NCI-H526 (cell line): ENCODE results near the gene DCAF8.

Experiments
- DNase-seq, 2 experiments: peaks; one replicate each; lab custom pipeline; 2025; lab: John Stamatoyannopoulos, UW

The DCAF8 gene

GRCh38 chr1:160205242-160206035 is 56.9 kb downstream of the DCAF8 start, which contains the start of gene PEA15:
TSS of gene PEA15 (plus strand) at chr1:160205384. CDS start at chr1:160211545, 6,161 bp downstream.
- DNase-seq, result peak; percentile 40 to 93

- DNase-seq, result peak in 1 of 2 experiments; percentile 68
Measured at GRCh38 chr1:160204526-160205241, 57.7 kb downstream of the DCAF8 start.

- no peak for DNase-seq
Measured at GRCh38 chr1:160200786-160201185, 61.6 kb downstream of the DCAF8 start.

GRCh38 chr1:160197231-160197630 is 65.1 kb downstream of the DCAF8 start:
- no peak for DNase-seq

DNA sequence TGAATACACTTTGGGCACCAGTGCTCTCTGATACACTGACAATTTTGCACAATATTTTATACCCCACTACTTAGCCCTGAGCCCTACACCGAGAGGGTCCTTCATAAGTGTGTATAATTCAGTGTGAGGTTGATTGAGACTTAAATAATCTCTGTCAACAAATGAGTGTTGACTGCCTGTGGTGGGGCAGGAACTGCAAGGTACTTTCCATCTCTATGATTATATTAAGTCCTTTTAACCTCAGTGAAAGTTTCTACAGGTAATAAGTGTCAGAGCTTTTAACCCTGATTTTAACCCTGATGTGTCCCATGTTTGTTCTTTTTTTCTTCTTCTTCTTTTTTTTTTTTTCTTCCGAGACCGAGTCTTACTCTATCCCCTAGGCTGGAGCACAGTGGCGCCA is 66.2 kb downstream of the DCAF8 start:
- DNase-seq, result no peak

DNA sequence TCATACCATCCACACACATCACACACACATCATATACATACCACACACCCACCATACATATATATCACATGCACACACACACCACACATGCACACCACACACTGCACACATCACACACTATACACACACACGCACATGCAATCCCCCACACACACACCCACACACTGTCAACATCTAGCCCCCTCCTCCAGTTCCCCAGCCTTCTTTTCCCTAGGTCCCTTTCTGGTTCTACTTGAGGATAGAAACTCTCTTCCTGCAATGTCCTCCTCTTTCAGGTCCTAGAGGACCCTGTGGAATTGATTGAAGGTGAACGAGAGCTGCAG is 67.7 kb downstream of the DCAF8 start:
- DNase-seq, result no peak

DNA sequence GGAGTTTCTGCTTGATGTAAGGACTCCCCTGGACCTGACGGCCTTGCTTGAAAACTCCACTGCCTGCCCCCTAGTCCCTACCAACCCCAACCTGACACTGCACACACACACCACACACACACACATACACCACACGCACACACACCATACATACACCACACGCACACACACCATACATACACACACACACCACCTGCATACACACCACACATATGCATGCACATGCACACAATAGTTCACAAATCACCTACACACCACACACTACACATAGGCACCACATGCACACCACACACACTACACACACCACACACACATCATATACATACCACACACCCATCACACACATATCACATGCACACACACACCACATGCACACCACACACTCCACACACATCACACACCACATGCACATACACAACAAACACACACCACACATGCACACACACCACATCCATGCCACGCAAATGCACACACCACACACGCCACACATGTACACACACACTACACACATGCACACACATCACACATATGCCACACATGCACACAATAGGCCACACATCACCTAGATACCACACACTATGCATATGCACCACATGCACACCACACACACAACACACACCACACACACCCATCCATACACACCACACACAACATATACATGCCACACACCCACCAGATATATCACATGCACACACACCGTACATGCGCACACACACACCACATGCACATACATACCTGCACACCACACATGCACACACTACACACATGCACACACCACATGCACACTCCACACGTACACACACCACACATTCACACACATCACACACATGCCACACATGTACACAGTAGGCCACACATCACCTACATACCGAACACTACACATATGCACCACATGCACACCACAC is 68.3 kb downstream of the DCAF8 start:
- no peak for DNase-seq

- peak; percentile 87 to 96 for DNase-seq
Measured at GRCh38 chr1:160193091-160193819, 69.1 kb downstream of the DCAF8 start.

DNA sequence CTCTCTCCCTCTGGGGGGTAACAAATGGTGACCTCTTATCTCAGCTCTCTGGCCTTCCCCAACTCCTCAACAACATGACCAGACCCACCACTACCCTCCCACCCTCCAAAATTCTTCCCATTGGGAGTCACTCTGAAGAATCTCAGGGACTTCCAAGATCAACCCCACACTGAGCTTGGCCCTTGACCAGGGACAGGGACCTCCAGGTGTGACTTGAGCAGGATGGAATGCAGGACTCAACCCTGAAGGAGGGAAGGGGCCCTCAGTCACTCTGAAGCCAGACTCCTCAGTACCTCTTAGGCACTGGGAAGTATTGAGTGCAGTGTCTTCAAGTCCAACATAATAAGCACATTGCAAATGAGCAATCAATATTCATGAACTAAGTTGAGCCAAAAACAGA is 70.1 kb downstream of the DCAF8 start:
- DNase-seq, result no peak

- DNase-seq, result no peak
Measured at GRCh38 chr1:160191756-160192155, 70.6 kb downstream of the DCAF8 start.

DNA sequence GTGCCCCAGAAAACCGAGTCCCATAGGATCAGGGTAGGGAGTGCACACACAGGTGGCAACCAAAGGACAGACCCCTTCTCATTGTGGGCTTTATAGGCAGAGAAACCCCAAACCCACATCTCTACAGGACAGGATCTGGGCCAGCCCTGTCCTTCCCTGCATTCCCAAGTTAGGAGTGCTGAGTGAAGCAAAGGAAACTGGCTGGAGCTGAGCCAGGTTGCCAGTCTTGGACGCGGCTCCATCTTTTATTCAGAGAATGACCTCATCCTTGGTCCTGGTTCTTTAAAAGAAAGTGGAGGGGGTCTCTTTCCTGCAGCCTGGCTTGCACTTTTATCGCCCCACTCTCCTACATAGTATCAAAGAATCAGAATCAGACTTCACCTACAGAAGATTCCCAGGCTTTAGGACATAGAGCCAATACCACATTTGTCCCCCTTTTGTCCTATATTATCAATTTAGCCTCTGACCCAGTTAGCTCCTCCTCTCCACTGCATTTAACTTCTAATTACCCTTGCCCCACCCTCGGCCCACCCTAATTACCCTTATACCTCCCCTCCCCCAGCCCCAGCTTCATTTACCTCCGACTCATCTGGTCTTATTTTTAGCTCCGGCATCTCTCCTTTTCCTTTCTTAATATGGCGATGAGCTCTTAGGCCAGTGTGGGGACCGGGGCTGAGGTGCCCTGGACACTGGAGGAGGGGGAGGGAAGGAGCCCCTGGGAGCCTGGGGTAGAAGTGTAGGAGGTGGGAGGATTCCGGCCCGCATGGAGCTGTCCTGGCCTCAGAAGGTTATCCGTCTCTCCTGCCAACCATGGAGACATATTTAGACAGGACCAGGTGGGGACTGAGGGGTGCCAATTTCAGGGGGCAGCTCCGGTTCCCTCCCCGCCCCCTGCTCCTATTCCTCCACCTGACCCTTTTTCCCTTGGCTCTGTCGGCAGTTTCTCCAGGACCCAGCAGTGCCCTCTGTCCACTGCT is 72.4 kb downstream of the DCAF8 start, which contains the start of gene CASQ1:
CASQ1 (plus strand) TSS at position 927 of the 977 bp plus-strand sequence. CDS start 177 bp downstream, outside the sequence.
- no peak for DNase-seq

GRCh38 chr1:160188341-160188740 is 74.0 kb downstream of the DCAF8 start:
- no peak for DNase-seq

- no peak for DNase-seq
Measured at GRCh38 chr1:160187407-160187806, 74.9 kb downstream of the DCAF8 start.

- no peak for DNase-seq
Measured at GRCh38 chr1:160186729-160187128, 75.6 kb downstream of the DCAF8 start.

DNA sequence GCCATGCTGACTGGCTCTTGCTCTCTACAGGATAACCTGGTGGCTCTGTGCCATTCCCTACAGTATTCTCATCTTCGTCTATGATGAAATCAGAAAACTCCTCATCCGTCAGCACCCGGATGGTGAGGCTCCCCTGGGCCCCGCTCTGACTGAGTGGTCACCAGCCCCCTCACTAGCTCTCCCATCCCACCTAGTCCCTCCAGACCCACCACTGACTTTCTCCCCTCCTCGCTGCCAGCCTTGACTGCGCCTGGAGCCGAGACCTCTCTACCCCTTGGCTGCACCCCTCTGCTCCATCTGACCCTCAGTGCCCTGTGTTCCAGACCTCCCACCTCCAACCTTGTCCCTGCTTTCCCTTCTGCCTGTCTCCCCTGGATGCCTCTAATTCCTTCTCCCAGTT is 76.1 kb downstream of the DCAF8 start:
- no peak for DNase-seq

DNA sequence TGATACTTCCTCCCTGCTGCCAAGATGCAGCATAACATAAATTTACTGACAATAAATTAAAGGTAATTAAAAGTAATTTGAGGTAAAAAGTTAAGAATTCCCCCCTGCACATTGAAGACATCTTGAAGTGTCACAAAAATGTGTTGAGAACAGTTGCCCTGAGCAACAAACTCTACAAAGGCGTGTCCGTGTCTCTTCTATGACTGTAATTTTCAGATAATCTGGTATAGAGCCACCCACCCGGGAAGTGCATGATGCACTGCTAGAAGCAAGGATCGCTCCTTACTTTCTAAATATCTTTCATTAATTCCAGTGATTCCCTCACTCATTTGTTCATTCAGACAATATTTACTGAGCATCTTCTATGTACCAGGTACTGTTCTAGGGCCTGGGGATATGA is 83.0 kb downstream of the DCAF8 start:
- no peak for DNase-seq

DNA sequence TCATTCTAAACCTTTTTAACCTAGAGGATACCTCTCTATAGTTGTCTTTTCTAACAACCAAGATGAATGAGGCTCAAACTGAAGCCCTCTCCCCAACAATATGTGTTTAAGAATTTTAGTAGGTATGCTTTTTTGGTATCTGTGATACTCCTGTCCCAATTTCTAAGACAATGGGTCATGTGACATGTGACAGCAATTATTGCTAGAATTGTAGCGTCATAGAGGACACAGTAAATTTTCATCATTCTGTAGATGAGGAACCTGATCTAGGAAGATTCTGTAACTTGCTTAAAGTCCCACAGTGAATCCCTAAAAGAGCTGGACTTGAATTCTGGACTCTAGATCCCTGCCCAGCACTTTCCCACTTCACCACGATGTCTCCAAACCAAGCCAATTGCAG is 83.6 kb downstream of the DCAF8 start:
- DNase-seq, result no peak

DNA sequence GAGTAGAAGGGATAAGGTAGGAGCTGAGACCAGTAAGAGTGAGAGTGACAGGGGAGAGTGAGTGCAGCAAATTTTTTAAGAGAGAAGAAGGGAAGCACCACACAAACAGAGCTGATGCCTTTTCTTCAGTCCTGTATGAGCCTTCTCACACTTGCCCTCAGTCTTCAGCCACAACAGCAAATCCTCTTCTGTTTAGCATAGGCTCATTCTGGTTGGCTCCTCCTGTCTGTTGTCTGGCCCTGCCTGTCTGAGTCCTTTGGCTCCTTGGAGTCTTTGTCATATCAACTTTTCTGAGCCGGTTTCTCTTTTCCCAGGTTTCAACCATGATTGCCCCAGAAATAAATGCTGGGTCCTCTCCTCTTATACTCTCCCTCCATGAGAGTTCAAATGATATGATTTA is 84.7 kb downstream of the DCAF8 start:
- DNase-seq, result no peak

GRCh38 chr1:160177231-160177630 is 85.1 kb downstream of the DCAF8 start:
- DNase-seq, result no peak

DNA sequence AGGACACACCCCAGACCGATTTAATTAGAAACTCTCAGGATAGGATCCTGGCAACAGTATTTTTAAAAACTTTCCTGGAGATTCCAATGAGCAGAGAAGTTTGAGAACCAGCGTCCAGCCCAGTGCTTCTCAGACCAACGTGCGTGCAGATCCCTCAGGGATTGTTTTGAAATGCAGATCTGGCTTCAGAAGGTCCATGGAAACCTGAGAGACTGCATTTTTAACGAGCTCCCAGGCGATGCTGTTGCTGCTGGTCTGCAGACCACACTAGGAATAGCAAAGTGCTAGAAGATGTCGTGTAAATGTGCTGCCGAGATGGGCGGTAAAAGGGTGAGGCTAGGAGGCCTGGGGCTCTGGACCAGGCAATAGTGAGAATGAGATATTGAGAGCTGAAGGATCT is 90.4 kb downstream of the DCAF8 start:
- no peak for DNase-seq
